HepG2 (cell line): ENCODE results near the gene ITPR1. TPM values are rescaled to one million over a fixed set of nuclear protein-coding genes. Genes with fewer than 3 reads are reported as not detected.

ENCODE experiments used
- ATF1 ChIP-seq: IDR thresholded peaks from 2 replicates; pipeline ENCODE4 v1.6.1; 2016; ENCODE audit warnings: mild to moderate bottlenecking, control low read depth
- EED ChIP-seq: sonication (generic); formaldehyde crosslinking; IDR thresholded peaks from 2 replicates; pipeline ENCODE4 v1.5.0; 2020; ENCODE audit warnings: mild to moderate bottlenecking, missing genetic modification reagents
- HNF1B ChIP-seq: sonication (generic); formaldehyde crosslinking; IDR thresholded peaks from 2 replicates; pipeline ENCODE4 v1.5.1; 2020; ENCODE audit warnings: mild to moderate bottlenecking, moderate library complexity, missing genetic modification reagents
- HNF4A ChIP-seq: sonication (generic); formaldehyde crosslinking; IDR thresholded peaks from 2 replicates; pipeline ENCODE4 v1.4.0; 2020; ENCODE audit warnings: missing genetic modification reagents
- MYC ChIP-seq: sonication (generic); formaldehyde crosslinking; IDR thresholded peaks from 2 replicates; pipeline ENCODE4 v1.9.0; 2021; ENCODE audit warnings: missing genetic modification reagents, borderline replicate concordance
- NR2F6 ChIP-seq, 2 experiments: IDR thresholded peaks; 2 replicates each; pipeline ENCODE4 v1.6.1; 2016; ENCODE audit warnings: antibody characterized with exemption in 1 of 2, mild to moderate bottlenecking in 1 of 2
- PBX2 ChIP-seq: IDR thresholded peaks from 2 replicates; pipeline ENCODE4 v1.6.1; 2016; ENCODE audit warnings: control low read depth
- PITX1 ChIP-seq: sonication (generic); formaldehyde crosslinking; IDR thresholded peaks from 2 replicates; pipeline ENCODE4 v1.5.1; 2020; ENCODE audit warnings: mild to moderate bottlenecking, missing genetic modification reagents
- SP5 ChIP-seq: IDR thresholded peaks from 2 replicates; pipeline ENCODE4 v1.6.1; 2016; ENCODE audit warnings: low read depth, borderline replicate concordance
- YY1 ChIP-seq: IDR thresholded peaks from 2 replicates; pipeline ENCODE4 v1.6.1; 2011; ENCODE audit warnings: low read length, low read depth, moderate library complexity, mild to moderate bottlenecking; ENCODE audit not compliant: insufficient read depth, insufficient replicate concordance
- ZMAT5 ChIP-seq: sonication (generic); formaldehyde crosslinking; IDR thresholded peaks from 2 replicates; pipeline ENCODE4 v1.5.0; 2020; ENCODE audit warnings: mild to moderate bottlenecking, low read depth, missing genetic modification reagents, borderline replicate concordance
- ZNF143 ChIP-seq: sonication (generic); formaldehyde crosslinking; IDR thresholded peaks from 2 replicates; pipeline ENCODE4 v1.4.0; 2020; ENCODE audit warnings: missing genetic modification reagents
- ZNF687 ChIP-seq: sonication (generic); formaldehyde crosslinking; IDR thresholded peaks from 2 replicates; pipeline ENCODE4 v1.5.1; 2020; ENCODE audit warnings: mild to moderate bottlenecking, missing genetic modification reagents, moderate library complexity
- ZNF740 ChIP-seq: sonication (generic); formaldehyde crosslinking; IDR thresholded peaks from 2 replicates; pipeline ENCODE4 v1.4.0; 2020; ENCODE audit warnings: missing genetic modification reagents
- ZNF780A ChIP-seq: sonication (generic); formaldehyde crosslinking; IDR thresholded peaks from 2 replicates; pipeline ENCODE4 v1.8.0; 2022; ENCODE audit warnings: mild to moderate bottlenecking, missing genetic modification reagents, moderate library complexity
- ZNF800 ChIP-seq: sonication (generic); formaldehyde crosslinking; IDR thresholded peaks from 2 replicates; pipeline ENCODE4 v1.4.0; 2020; ENCODE audit warnings: missing genetic modification reagents
- polyA plus RNA-seq, 8 experiments: library from polyadenylated mRNA; depleted of rRNA in 3 of 8; stranded (reverse) in 7 of 8; unstranded in 1 of 8; fragments of >200 nt; fragmentation: Illumina TruSeq in 4 of 8; extraction: Trizol in 4 of 8; gene quantifications; 2 replicates each; pipeline versions ENCODE4 v1.2.1 to v1.2.3, GENCODE V29; 2011 to 2016; ENCODE audit warnings: low read depth in 4 of 8, missing spikeins in 1 of 8, mixed read lengths in 1 of 8; ENCODE audit not compliant: insufficient read depth in 1 of 8
- total RNA-seq, 5 experiments: library from RNA; depleted of rRNA; stranded (reverse); fragments of >200 nt; fragmentation: Illumina TruSeq; extraction: Trizol; gene quantifications; 2 replicates each; pipeline ENCODE4 v1.2.3, GENCODE V29; 2016; ENCODE audit warnings: low read depth in 1 of 5

ITPR1 gene
- total and polyA plus RNA-seq, 2 of the 13 experiments (the other 11 are each of a cell fraction or from before 2014, with no cell fraction given) = 10.0 to 11.4 TPM

GRCh38 chr3:4512895-4513616 is 19.9 kb downstream of the ITPR1 start (continued):
- TF ChIP-seq PITX1 (CRISPR knock-in tag) (peak; percentile 34; the same call in 1 of the 2 replicates), SP5 (CRISPR knock-in tag) (peak; percentile 27; the same call in 1 of the 2 replicates), HNF4A (no peak), ZNF687 (CRISPR knock-in tag) (peak; percentile 72), PBX2 (0 out of 2 replicates have a peak, but pooled peaks have one; percentile 27), ZMAT5 (no peak), NR2F6 (IDR thresholded peaks at IDR 0.05) (no peak; the same call in 1 of the 2 replicates), NR2F6 (CRISPR knock-in tag; IDR thresholded peaks at IDR 0.05) (no peak), HNF1B (CRISPR knock-in tag) (0 out of 2 replicates have a peak, but pooled peaks have one; percentile 18), YY1 (no peak), ZNF800 (CRISPR knock-in tag) (no peak), ZNF740 (CRISPR knock-in tag) (no peak), ZNF143 (0 out of 2 replicates have a peak, but pooled peaks have one; percentile 21), ZNF780A (no peak), EED (CRISPR knock-in tag) (no peak), ATF1 (no peak), MYC (CRISPR knock-in tag) (no peak)
